A204.1 (cell line): ENCODE data around the gene DNAH3.
"Not testable (repeated sequence)": the region's sequence is repeated elsewhere in the genome, so short reads cannot be mapped to it uniquely, and the experiment has no call there.

ENCODE experiments used
- FAIRE-seq: peaks from 2 replicates; lab custom pipeline; 2012; peaks lifted over from hg19 to GRCh38; lab: Jason Lieb, UNC

The DNAH3 gene

DNA sequence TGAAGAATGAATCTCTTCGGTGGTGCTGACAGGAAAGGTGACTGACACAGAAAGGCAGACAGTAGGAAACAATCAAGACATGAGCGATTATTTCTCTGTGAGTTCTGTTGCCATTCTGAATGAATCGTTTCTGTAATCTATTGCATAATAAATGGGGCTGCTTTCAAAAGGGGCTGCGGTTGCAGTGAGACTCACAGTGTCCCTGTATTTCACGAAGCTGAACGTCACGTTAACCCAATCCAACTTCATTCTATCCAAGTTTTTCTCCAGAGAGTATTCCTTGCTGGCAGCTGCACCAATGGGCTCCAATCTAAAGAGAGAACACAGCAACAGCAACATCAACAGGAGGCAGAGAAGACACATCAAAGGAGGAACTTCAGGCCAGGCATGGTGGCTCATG, 75.4 kb downstream of the DNAH3 start:
- FAIRE-seq: no peak

DNA sequence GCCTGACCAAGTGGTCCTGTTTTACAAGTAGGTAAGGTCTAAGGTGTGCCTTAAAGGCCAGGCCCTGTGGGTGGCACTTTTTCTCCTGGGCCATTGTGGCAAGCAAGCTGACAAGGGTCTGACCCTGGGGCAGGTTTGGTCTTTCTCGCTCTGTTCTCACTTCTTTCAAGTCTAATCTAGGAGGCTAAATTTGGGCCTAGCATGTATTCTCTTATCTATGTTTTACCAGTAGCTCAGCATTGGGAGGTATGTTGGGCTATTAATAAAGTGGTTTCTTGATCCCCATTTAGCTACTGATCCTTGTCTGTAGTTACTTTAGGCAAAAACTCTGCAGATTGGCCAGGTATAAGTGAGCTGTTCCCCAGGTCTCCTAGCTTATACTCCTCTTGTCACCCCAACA, 77.7 kb downstream of the DNAH3 start:
- FAIRE-seq: no peak

DNA sequence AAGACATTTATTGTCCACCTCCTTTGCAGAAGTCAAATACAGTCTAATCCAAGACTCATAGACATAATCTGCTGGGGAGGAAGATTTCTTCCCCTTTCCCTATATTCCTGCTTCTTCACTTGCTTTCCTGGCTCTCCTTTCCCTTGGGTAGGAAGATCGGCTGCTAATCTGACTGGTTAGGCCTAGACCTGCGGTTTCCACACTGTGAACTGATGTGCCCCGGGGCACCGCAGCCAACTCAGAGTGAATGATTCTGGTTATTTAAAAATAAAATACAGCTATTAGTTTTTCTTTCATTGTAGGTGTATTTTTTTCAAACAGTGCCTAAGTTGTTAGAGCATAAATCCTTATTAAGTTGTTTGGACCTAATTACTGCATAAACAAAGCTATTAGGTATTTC, 78.9 kb downstream of the DNAH3 start:
- no peak for FAIRE-seq

DNA sequence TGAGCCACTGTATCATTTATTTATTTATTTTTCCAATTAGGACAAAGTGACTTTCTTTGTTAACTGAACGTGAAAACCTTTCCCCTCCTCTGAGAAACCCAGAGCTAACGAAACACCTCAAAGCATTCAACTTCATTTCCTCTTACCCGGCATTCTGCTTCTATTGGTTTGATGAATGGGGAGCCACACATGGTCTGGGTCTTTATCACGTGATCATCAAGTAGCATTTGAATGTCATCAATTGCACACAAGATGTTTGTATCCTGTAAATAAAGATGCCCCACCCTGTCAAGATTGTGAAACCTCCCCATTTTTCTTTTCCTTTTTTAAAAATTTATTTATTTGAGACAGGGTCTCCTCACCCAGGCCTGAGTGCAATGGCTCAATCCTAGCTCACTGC, 80.1 kb downstream of the DNAH3 start:
- no peak for FAIRE-seq

DNA sequence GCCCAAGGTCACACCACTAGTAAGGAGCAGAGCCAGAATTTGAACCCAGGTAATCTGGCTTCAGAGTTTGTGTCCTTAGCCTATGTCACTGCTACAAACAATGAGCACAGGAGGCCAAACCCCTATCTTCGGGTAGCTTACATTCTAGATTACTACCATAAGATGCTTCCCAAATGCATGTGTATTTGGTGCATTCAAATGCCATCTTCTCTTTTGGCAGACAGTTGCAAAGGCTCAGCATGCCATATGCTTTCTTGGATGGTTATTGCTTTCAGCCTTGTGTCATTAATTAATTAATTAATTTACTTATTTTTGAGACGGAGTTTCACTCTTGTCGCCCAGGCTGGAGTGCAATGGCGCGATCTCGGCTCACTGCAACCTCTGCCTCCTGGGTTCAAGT, 80.7 kb downstream of the DNAH3 start:
- FAIRE-seq: no peak

DNA sequence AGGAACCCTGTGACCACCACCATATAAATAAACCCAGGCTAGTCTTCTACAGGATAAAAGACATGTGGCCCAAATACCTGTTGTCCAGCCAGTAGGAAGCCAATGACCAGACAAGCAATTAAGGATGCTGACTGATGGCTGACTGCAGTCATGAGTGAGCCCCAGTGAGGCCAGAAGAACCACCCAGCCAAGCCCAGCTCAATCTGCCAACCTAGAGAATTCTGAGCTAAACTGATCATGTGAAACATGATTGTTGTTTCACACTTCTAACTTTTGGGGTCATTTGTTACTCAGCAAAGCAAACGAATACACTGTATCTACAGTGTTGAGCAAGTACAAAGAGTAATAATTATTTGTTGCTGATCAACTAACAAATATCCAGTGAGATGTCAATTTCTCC, 86.4 kb downstream of the DNAH3 start:
- FAIRE-seq: no peak

DNA sequence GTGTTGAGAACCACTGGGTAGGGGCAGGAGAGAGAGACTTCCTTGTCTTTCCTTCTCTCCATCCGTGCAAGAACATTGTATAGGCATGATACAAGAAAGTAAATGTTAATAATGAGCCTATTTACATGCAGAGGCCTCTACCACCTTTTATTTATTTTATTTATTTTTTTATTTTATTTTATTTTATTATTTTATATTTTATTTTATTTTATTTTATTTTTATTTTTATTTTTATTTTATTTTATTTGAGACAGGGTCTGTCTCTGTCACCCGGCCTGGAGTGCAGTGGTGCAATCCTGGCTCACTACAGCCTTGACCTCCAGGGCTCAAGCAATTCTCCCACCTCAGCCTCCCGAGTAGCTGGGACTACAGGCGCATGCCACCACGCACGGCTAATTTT, 87.3 kb downstream of the DNAH3 start:
- FAIRE-seq: peak; percentile 3

DNA sequence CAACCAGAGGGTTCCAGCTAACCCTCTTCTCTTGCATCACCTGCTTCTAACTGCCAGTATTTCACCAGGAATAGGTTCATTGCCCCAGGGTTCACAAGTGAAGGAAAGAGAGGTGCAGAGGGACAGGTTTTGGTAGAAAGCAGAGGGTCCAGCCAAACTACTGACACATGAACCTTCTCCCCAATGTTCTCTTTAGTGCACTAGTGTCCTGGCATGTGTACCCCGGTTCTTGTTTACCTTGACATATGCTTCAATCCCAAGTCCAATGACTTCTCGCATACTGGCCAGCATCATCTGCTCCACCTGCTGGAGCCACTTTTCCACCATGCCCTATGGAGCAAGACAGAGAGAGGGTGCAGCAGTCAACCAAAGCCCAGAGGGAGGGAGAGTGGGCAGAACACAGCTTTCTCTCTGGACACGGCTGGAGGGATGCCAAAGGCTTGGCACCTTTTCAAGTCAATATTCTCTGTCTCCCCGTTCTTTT, 90.6 kb downstream of the DNAH3 start:
- FAIRE-seq: no peak

DNA sequence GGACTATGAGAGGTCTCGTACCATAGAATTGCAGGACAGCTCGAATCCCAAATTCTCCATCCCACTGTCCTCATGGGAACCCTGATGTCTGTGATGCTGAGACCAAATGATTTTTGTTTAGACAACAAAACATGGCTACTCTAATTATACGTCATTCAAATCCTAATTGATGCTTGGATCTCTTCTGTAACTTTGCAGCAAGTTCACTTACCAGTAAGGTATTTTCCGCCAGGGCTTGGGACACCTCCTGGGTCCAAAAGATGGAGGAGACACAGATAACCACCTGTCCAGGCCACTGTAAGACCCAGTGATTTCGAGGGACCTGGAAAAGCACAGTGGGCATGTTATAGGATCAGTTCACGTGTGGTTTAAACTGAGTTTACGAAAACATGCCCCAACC, 92.8 kb downstream of the DNAH3 start:
- FAIRE-seq: no peak

DNA sequence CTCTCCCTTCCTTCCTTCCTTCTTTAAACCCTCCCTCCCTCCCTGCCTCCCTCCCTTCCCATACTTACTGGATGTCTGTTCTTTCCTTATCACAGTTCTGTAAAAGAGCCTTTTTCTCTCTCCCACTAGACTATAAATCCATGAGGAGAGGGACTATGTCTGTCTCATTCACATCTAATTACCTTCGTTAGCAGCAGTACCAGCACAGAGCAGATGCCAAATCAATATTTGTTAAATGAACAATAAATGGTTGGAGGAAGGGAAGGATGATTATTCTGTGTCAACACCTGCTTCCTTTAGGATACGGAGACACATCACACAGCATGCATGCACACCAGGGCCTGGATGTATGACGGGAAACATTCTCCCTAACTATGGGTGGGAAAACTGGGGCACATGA, 94.2 kb downstream of the DNAH3 start:
- no peak for FAIRE-seq

DNA sequence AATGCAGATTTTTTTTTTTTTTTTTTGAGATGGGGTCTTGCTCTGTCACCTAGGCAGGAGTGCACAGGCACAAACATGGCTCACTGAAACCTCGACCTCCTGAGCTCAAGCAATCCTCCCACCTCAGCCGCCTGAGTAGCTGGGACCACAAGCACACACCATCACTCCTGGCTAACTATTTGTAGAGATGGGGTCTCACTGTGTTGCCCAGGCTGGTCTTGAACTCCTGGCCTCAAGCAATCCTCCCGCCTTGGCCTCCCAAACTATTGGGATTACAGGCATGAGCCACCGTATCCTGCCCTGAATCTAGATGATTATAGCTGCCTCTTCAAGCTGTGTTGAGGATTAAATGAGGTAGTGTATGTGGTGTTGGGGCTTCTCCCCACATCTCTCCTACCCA, 94.9 kb downstream of the DNAH3 start:
- FAIRE-seq: not testable (repeated sequence)

DNA sequence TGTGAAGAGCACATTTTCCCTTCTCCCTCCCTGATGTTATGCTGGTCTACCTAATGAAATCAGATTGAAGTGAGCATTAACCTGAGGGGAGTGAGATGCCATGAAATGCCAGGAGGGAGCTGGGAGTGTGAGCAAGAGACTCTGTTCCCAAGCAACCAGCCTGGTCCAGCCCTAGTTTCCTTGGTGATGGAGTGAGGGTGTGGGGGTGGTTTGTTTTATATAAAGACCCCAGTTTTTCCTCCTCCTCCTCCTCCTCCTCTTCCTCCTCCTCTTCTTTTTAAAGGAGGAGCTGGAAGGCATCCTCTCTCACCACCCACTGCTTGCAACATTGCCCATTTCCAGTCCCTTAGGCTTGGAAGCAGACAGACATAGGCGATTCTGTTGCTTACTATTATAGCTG, 97.1 kb downstream of the DNAH3 start:
- no peak for FAIRE-seq

DNA sequence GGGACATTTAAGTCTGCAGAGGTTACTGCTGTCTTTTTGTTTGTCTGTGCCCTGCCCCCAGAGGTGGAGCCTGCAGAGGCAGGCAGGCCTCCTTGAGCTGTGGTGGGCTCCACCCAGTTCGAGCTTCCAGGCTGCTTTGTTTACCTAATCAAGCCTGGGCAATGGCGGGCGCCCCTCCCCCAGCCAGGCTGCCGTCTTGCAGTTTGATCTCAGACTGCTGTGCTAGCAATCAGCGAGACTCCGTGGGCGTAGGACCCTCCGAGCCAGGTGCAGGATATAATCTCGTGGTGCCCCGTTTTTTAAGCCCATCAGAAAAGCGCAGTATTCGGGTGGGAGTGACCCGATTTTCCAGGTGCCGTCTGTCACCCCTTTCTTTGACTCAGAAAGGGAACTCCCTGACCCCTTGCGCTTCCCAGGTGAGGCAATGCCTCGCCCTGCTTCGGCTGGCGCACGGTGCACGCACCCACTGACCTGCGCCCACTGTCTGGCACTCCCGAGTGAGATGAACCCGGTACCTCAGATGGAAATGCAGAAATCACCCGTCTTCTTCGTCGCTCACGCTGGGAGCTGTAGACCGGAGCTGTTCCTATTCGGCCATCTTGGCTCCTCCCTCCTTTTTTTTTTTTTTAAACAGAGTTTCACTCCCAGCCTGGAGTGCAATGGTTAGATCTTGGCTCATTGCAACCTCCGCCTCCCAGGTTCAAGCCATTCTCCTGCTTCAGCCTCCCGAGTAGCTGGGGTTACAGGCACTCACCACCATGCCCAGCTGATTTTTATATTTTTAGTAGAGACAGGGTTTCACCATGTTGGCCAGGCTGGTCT, 102.3 kb downstream of the DNAH3 start:
- FAIRE-seq: not testable (repeated sequence)

DNA sequence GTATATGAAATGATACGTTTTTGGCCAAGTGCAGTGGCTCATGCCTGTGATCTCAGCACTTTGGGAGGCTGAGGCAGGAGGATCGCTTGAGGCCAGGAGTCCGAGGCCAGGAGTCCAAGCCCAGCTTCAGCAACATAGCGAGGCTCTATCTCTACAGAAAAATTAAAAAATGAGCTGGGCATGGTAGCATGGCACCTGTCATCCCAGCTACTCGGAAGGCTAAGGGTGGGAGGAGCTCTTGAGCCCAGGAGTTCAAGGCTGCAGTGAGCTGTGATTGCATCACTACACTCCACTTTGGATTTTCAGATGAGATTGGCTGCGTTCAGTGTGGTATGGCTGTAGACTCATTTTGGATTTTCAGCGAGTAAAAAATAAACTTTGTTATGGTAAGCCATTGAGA, 112.4 kb downstream of the DNAH3 start:
- FAIRE-seq: no peak

DNA sequence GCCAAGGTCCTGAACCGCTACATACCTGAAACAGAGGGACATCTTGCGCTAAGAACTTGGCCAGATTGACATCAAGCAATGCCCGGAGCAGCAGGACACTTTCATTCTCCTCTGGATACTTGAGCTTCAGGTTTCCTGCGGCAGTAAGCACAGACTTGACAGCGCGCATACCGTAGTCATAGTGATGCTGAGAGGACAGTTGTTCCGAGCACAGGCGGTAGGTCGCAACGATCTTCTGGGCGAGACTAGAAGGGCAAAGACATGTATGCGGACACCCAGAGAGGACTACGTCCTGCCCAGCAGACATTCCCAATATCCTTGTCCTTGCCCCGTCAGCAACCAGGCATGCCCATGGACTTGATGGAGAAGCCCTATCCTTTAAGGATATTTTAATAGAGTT, 112.9 kb downstream of the DNAH3 start:
- FAIRE-seq: no peak

DNA sequence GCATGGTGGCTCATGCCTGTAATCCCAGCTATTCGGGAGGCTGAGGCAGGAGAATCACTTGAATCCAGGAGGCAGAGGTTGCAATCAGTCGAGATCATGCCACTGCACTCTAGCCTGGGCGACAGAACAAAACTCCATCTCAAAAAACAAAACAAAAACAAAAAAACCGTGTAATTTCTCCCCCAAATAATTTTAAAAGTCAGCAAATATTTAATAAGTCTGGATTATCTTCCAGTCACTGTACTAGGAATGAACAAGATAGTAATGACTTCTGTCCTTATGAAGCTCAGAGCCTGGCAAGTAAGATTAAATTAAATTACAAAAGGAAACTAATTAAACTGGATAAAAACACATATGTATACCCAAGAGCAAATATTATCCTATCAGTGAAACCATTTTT, 113.5 kb downstream of the DNAH3 start:
- FAIRE-seq: no peak

DNA sequence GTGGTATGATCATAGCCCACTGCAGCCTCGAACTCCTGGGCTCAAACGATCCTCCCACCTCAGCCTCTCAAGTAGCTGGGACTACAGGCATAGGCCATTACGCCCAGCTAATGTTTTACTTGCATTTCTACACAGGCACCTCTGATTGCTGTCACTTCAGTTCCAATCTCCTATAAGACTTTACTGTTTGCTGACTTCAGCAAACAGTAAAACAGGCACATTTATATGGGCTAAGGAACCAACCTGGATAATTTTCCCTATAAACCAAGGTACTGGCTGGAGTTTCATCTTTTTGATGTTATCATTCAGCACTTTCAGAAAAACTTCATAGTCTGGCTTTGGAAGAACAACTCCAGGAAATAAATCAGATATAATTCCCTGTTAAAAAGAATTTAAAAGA, 114.2 kb downstream of the DNAH3 start:
- FAIRE-seq: no peak

DNA sequence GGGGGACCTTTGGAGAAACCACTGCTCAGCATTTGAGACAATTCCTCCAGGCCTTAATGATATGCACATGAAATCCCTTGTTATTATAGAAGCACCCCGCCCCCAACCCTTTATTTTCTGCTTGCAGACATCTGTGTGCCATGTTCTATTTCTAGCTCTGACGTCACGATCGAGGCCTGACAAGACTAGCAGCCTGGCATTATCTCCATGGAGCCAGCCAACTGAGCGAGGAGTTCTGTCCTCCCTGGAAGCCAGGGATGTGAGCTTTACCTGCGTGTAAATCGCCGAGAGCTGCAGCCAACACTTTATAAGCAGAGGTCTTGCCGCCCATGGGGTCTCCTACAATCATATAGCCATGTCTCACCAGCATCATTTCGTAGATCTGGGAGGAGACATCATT, 116.9 kb downstream of the DNAH3 start:
- no peak for FAIRE-seq

DNA sequence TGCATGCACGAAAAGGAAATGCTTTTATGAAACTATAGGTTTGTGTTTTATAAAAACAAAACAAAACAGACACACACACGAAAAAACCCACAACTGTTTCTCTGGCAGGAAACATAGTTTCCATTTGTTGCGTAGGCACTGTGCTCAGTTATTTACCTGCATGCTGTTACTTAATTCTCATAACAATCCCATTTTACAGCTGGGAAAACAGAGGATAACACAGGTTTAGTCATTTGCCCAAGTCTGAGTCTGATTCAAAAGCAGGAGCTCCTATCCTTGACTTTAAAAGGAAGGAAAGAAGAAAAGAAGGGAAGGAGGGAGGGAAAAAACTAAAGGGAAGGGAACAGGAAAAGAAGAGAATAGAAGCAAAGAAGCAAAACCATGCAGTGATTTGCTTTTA, 117.4 kb downstream of the DNAH3 start:
- no peak for FAIRE-seq

DNA sequence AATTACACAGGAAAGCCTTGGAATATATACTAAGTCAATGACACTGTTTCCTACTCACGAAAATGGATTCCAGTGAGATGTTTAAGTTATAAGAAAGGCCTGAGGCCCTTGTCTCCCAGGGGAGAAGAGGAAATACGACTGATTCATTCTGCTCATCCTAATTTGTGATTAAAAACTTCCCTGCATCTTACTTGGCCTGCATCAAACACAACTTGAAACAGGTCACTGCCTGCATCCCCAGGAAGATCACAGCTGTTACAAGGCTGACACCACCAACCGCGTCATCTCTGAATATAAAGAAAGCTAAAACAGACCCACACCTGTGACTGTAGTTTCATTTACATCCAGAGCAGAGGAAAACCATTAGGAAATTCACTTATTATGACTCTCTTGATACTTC, 121.9 kb downstream of the DNAH3 start:
- FAIRE-seq: no peak

DNA sequence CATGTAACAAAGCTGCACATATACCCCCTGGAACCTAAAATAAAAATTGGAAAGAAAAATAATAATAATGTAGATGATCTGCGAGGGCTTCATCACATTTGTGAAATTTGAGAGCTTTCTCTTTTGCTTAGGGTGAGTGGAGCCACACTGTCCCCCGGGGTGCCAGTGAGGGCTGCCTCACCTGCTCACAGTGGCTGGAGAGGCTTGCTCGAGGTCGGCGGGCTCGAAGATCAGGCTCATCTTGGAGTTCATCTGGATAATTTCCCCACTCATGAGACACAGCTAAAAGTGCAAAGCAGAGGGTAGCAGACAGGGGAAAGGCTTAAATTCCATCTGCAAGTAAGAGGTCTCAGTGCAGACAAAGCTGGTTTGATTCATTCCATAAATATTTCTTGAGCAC, 123.8 kb downstream of the DNAH3 start:
- no peak for FAIRE-seq

DNA sequence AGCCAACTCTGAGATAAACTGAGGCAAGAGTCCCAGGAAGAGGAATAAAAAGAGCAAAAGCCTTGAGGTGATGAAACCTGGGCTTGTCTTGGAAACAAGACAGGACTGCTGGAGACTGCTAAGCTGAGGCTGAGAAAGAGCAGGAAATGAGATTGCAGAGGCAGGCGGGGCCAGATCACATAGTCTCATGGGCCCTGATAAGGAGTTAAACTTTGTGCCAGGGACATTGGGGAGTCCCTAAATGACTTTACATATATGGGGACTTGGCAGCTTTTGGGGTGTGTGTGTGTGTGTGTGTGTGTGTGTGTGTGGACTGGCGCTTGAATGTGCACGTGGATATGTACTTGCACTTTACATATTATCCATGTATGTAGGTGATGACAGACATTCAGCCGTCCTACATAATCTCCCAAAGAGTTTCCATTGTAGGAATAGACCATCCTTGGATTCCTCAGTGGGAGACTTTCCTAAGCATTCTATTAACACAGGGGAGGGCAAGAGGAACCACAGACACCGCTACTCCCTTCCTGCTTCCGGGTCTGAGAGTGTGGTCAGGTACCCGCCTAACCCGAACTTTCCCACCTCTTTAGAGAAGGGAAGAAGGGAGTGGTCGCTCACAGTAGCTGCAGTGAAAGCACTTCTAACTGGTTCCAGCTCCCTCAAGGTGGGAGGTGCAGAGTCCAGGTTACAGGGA, 127.0 kb downstream of the DNAH3 start:
- no peak for FAIRE-seq

DNA sequence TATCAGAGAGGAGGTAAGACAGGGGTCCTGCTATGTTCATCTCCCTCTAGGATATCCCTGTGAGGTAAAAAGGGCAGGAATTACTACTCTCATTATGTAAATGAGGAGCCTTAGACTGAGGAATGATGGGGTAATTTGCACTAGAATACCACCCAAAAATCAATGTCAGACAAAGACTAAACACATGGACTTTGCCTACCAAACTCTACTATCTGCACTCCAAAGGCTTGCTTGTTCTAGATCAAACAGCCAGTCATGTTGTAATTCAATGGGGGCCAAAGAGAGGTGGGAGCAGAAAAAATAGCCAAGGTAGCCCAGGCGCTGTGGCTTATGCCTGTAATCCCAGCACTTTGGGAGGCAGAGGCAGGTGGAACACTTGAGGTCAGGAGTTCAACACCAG, 129.3 kb downstream of the DNAH3 start:
- FAIRE-seq: no peak

DNA sequence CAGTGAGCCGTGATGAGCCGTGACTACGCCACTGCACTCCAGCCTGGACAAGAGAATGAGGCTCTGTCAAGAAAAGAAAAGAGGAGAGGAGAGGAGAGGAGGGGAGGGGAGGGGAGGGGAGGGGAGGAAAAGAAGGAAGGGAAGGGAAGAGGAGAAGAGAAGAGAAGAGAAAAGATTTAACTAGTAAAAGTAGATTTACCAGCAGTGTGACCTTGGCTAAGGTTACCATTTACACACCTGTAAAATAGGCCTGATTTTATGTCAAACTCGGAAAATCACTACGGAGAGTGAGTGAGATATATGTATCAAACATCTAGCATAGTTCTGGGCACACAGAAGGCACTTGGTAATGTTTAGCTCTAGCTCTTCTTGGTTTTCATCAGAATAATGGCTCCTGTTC, 140.8 kb downstream of the DNAH3 start:
- no peak for FAIRE-seq
